Islet precursor cell (in vitro differentiated cells): ENCODE results near the gene SMIM29.
"Not testable (repeated sequence)": the region's sequence is repeated elsewhere in the genome, so short reads cannot be mapped to it uniquely, and the experiment has no call there.

Experiments used
- DNase-seq: peaks from one replicate; pipeline ENCODE4 v3.0.0-alpha.2; 2018

Gene SMIM29

DNA sequence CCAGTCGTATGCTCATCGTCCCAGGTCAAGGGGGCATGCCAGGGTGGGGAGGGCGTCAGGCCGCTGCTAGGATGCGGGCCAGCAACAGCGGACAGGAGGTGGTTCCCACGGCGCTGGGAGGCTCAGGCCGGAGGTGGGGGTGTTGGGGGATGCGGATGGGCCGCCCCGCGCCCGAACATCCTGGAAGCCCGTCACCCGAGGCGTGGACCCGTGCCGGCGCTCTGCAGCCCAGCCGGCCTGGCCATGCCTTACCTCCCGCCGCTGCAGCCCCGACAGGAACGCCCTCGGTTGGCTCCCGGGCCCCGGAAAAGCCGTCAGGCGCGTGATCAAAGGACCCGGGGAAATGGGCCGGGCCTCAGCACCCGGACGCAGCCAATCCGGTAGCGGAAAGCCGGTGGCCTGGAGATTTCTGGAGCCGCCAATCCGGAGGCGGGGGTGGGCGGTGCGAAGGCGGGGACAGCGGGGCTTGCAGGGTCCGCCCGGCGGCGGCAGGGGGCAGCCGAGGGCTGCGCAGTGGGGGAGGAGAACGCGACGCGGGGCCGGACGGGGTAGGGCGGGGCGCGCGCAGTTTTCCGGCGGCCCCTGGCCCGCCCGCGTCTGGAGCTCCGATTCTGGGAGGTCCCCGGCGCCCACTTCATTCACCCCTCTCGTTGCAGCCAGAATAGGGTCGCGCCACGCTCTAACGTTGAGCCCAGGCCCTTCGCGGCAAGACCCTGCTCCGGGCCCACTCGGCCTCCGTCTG is at the start of gene SMIM29:
SMIM29 (minus strand) TSS at position 280 of the 742 bp plus-strand sequence. CDS start 1,215 bp downstream, outside the sequence.
- DNase-seq = peak; percentile 99

GRCh38 chr6:34295721-34296120 is 46.9 kb upstream of the SMIM29 start:
- DNase-seq = no peak

DNA sequence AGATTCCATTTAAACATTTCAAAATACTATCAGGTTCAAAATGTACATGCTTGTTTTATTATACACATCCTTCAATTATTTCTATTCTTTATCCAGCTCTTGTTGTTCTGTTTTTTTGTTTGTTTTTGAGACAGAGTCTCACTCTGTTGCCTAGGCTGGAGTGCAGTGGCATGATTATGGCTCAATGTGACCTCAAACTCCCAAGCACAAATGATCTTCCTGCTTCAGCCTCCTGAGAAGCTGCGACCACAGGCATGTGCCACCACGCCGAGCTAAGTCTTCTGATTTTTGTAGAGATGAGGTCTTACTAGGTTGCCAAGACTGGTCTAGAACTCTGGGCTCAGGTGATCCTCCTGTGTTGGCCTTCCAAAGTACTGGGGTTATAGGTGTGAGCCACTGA is 44.1 kb upstream of the SMIM29 start:
- DNase-seq = no peak

DNA sequence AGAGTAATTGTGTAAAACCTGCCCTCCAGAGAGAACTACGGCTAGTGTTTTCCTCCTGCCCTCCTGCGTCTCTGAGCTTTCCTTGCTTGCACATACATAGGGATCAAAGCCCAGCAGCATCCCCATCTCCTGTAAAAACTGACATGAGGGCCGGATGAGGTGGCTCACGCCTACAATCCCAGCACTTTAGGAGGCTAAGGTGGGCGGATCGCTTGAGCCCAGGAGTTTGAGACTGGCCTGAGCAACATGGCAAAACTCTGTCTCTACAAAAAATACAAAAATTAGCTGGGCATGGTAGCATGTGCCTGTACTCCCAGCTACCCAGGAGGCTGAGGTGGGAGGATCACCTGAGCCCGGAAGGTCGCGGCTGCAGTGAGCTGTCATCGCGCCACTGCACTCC is 40.3 kb upstream of the SMIM29 start:
- no peak for DNase-seq

GRCh38 chr6:34288581-34288980 is 39.8 kb upstream of the SMIM29 start:
- no peak for DNase-seq

DNA sequence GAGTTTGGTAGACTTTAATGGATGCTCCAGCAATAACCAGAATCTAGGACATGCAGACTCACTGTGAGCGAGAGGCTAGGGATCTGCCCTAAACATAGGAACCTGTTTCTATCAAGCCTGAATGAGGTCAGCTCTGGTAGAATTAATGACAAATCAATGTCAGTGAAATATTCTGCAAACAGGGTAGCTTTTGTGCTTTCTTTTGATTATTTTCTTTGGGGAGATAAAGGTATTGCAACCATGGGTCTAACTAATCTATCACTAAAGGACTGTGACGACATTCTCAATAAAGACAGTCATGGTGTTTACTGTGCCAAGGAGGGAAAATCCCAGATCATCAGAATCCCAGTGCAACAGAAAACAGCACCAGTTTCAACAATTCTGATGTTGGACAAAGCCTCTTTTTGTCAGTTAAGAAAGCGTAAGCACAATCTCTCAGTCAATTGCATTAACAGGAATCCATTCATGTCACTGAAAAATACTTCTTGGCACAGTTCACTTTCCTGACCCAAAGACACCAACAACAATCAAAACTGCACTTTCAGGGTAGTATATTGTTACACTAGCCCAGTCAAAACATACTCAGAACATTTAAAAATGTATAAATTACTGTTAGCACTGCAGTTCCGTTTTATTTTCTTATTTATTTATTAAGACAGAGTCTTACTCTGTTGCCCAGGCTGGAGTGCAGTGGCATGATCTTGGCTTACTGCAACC is 36.8 kb upstream of the SMIM29 start:
- no peak for DNase-seq

- DNase-seq = no peak
These were observed 36.0 kb upstream of the SMIM29 start for GRCh38 chr6:34284563-34285447.

- no peak for DNase-seq
These were observed 33.0 kb upstream of the SMIM29 start for GRCh38 chr6:34281702-34282334.

DNA sequence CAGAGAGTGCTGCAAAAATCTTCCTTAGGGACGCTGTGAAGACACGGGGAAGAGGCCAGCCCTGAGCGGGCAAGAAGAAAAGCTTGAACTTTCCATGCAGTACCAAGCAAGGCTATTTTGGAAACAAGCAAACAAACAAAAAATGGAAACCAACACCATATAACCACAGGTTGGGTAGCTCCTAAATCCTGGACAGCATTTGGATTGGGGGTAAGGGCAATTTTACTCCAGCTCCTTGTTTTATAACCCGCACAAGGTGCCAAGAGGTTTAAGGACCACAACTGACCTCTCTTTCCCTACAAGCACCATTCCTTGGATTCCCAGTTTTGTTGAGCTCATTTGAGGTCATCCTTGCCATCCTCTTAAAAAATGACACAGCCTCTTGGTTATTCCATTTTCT is 31.4 kb upstream of the SMIM29 start:
- no peak for DNase-seq

GRCh38 chr6:34278833-34279232 is 30.0 kb upstream of the SMIM29 start:
- no peak for DNase-seq

- no peak for DNase-seq
These were observed 28.9 kb upstream of the SMIM29 start for GRCh38 chr6:34277763-34278112.

DNA sequence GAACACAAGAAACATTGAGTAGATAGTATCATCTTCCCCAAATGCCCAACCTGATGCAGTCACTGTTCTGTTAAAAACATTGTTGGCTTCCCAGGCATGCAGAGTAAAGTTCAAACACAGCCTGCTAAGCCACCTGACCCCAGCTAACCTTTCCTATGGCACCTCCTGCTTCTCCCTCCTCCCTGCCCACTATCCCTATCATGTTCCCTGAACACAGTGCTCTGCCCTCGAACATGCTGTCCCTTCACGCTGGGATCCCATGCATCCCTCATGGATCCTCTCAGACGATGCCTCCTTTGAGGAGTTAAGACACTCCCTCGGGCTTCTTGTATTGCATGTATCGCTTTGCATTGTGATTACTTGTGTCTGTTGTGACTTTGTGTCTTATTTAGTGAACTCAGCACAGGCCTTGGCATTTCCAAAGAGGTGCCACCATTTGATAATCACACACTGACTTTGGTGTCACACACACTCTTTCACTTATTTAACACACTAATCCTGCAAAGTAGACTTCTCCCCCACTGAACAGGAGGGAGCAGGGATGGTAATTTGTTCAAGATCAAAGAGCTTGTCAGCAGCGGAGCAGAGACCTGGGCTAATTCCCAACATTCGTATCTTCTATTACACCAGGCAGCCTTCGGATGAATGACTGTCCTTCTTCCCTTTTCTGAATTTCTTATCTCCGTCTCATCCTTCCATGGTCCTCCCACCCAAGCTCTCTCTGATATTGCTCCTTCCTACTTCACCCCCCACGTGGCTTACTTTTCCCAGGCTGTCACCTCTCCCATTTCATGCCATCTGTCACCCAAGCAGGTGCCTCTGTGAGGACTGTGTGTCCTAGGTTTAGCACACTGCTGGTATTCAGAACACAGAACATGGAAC is 28.3 kb upstream of the SMIM29 start:
- DNase-seq = peak; percentile 67

DNA sequence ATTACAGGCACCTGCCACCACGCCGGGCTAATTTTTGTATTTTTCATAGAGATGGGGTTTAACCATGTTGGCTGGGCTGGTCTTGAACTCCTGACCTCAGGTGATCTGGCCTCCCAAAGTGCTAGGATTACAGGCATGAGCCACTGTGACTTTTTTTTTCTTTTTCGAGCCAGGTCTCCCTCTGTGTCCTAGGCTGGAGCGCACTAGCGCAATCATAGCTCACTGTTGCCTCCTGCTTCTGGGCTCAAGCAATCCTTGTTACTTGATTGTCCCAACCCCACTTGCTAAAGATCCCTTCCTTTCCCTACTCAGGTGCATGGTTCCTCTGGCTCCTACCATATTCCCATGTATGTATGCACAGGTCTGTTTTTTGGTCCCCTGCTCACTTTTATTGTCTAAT is 27.4 kb upstream of the SMIM29 start:
- DNase-seq = no peak

- DNase-seq = no peak
These were observed 26.5 kb upstream of the SMIM29 start for GRCh38 chr6:34275128-34275804.

DNA sequence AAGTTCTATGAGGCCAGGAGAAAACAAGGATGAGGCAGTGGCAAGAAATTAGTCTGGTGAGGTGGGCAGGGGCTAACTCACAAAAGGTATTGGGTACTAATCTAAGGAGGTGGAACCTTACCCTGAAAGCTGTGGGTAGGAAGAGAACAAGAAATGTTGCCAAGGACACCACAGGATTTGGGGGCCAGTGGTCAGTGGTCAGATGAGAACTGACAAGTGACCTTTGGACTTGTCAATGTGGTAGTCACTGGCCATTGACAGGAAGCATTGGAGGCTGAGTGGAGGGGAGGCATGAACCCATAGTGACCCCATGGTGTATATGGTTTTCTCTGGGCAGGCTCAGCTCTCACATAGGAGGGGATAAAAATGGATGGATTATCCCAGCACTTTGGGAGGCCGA is 25.3 kb upstream of the SMIM29 start:
- no peak for DNase-seq

GRCh38 chr6:34273242-34273805 is 24.5 kb upstream of the SMIM29 start:
- DNase-seq = peak; percentile 70

GRCh38 chr6:34272013-34272926 is 23.5 kb upstream of the SMIM29 start:
- no peak for DNase-seq

DNA sequence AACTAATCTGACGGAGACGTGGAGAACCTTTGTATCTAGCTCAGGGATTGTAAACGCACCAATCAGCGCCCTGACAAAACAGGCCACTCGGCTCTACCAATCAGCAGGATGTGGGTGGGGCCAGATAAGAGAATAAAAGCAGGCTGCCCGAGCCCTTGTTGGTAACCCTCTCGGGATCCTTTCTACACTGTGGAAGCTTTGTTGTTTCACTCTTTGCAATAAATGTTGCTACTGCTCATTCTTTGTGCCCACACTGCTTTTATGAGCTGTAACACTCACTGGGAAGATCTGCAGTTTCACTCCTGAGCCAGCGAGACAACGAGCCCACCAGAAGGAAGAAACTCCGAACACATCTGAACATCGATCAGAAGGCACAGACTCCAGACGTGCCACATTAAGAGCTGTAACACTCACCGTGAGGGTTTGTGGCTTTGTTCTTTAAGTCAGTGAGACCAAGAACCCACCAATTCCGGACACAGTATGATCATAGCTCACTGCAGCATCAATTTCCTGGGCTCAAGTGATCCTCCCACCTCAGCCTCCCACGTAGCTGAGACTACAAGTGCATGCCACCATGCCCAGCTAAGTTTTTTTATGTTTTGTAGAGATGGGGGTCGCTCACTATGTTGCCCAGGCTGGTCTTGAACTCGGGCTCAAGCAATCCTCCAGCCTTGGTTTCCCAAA is 21.0 kb upstream of the SMIM29 start:
- not testable (repeated sequence) for DNase-seq

DNA sequence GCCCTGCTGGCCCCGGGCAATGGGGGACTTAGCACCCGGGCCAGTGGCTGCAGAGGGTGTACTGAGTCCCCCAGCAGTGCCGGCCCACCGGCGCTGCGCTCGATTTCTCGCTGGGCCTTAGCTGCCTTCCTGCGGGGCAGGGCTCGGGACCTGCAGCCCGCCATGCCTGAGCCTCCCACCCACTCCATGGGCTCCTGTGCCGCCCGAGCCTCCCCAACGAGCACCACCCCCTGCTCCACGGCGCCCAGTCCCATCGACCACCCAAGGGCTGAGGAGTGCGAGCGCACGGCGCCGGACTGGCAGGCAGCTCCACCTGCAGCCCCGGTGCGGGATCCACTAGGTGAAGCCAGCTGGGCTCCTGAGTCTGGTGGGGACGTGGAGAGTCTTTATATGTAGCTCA is 20.3 kb upstream of the SMIM29 start:
- not testable (repeated sequence) for DNase-seq
